NCI-H2196 (cell line): ENCODE data around the gene TVP23B.
"Not testable (repeated sequence)": the region's sequence is repeated elsewhere in the genome, so short reads cannot be mapped to it uniquely, and the experiment has no call there.

Experiments used
- DNase-seq: peaks from one replicate; lab custom pipeline; 2025; ENCODE audit not compliant: unreplicated experiment; lab: John Stamatoyannopoulos, UW

The TVP23B gene

GRCh38 chr17:18786890-18787289, 5.9 kb downstream of the TVP23B start:
- not testable (repeated sequence) for DNase-seq

DNA sequence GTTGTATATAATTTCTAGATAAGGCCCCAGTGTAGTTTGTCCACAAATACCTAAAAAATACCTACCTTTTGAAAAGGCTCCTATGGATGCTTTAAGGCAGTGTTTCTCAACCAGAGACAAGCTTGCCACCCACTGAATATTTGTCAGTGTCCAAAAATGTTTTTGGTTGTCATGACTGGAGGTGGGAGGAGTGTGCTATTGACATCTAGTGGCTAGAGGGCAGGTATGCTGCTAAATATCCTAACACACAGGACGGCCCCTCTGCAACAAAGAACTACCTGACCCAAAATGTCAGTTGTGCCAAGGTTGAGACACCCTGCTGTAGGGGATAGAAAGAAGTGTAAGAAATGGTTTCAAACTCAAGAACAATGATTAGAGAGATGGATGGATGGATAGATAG, 10.4 kb downstream of the TVP23B start:
- DNase-seq, result not testable (repeated sequence)

GRCh38 chr17:18794841-18795240, 13.9 kb downstream of the TVP23B start:
- not testable (repeated sequence) for DNase-seq

DNA sequence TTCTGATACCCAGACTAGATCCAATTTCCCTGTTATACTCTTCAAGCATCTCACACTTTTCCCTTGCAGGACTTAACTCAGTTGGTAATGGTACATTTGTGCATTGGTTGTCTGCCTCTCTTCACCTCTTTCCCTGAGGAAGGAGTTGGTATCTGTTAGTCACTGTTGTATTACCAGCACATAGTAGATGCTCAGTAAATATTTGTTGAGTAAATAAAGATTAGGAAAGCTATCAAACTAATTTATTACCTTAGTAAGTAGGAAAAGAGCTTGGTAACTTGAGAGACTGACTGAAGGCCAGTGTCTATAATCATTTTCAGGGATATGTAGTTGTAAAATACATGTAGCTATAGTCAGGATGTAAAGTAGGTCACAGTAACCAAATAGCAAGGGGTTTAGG, 15.9 kb downstream of the TVP23B start:
- DNase-seq, result not testable (repeated sequence)

- DNase-seq, result not testable (repeated sequence)
Measured at GRCh38 chr17:18803458-18804245, 22.7 kb downstream of the TVP23B start.

- DNase-seq, result not testable (repeated sequence)
Measured at GRCh38 chr17:18815924-18816323, 34.9 kb downstream of the TVP23B start.

- DNase-seq, result peak; percentile 33
Measured at GRCh38 chr17:18816489-18817371, 35.7 kb downstream of the TVP23B start.

DNA sequence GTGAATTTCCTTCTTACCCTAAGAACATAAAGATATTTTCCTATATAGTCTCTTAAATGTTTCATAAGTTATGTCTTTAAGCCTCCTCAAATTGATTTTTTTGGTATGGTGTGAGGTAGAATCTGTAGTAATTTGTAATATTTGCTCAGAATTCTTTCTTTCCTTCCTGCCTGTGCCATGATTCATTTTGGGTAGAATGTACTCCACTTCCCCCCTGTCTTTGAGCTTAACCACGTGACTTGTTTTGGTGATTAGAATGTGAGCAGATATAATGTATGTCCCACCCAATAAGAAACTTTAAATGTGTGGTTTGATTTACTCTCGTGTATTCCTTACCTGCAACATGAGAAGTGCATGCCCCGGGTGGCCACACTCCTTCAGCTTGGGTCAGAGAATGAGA, 40.4 kb downstream of the TVP23B start:
- not testable (repeated sequence) for DNase-seq

GRCh38 chr17:18827613-18828012, 46.6 kb downstream of the TVP23B start:
- not testable (repeated sequence) for DNase-seq

GRCh38 chr17:18848501-18848900, 67.5 kb downstream of the TVP23B start:
- DNase-seq, result no peak

DNA sequence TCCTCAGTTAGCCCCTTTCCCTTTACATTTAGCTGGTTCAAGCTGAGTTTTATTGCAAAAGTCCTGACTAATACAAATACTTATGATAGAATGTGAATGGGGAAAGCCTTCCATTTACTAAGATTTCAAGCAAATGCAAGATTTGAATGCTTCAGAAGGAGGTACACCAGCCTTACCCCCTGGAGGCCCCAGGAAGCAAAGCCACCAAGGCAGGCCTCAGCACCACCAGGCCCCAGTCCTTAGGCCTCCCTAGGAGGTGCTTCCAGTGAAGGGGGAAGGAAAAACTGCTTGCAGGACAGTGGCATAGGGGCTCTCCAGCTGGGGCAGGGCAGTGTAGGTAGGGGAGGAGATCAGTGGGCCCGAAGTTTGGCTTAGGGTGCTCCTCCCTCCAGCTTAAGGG, 69.7 kb downstream of the TVP23B start:
- no peak for DNase-seq

DNA sequence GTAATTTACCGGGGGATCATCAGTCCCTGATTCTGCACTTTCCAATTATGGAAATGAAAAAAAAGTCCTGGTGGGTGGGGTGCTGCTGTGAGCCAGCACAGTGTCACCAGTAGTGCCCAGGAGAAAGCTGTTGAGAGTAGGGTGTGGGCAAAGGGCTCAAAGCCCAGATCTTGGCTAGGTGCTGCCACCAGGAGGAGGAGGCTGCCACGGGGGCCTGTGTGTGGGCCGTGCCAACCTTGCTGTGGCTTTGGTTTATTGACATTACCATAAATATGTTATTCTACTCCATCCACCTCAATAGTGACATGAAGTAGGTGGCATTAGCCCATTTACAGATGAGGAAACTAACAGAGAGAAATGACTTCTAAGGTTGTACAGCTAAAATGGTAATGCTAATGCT, 70.2 kb downstream of the TVP23B start:
- no peak for DNase-seq

- DNase-seq, result no peak
Measured at GRCh38 chr17:18854956-18855355, 74.0 kb downstream of the TVP23B start.

DNA sequence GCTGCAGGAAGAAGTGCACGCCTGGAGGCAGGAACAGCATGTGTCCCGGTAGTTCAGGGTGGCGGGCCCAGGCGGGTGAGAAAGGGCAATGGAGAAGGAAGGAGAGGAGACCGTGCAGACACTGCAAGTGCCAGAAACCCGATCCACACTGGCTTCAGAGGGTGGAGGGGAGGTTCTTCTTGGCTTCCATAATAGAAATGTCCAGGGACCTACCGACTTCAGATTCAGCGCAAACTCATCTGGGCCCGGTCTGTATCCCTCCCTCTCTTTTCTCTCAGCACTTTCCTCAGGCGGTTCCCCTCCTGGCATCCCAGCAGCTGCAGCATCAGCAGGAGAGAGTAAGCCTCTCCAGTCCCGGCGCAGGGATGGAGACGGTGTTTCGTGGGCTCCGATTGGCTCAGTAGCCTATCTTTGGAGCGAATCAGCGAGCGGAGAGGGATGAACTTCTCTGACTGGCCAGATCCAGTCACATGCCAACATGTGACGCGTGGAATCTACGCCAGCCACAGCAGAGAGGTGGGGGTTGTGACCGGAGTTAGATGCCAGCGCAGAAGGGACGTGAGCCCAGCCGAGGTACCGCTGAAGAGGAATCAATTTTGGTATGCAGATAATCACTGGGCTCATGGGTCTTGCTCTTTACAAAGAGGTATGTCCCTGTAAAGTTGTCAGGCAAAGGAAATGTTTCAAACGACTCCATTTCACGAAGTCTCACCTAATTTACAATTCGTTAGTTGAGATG, 75.0 kb downstream of the TVP23B start:
- peak; percentile 82 for DNase-seq
